Ascending aorta (tissue), 2 donors: ENCODE measurements around the gene TMEM250. TPM values are rescaled to one million over a fixed set of nuclear protein-coding genes. Genes with fewer than 3 reads are reported as not detected.
A peak's percentile ranks its signal among the peaks of the same experiment; 100 is the strongest.

Experiments used
- DNase-seq, 2 donors: peaks; one replicate each; pipeline ENCODE4 v3.0.0-alpha.2; 2019; ENCODE audit warnings: low spot score in 2 of 2
- H3K27ac ChIP-seq, 2 donors: fragments of 200-600 bp; sonication (generic); one replicate each; pipeline ENCODE4 v1.5.1; 2016 to 2017; ENCODE audit warnings: mild to moderate bottlenecking in 1 of 2
- H3K27me3 ChIP-seq: fragments of 200-600 bp; sonication (generic); one replicate; pipeline ENCODE4 v1.5.1; 2017
- H3K36me3 ChIP-seq, 2 donors: fragments of 200-600 bp; sonication (generic); one replicate each; pipeline ENCODE4 v1.5.1; 2016
- H3K4me1 ChIP-seq, 2 donors: fragments of 200-600 bp; sonication (generic); one replicate each; pipeline ENCODE4 v1.5.1; 2016 to 2017; ENCODE audit warnings: mild to moderate bottlenecking in 1 of 2
- H3K4me3 ChIP-seq, 2 donors: fragments of 200-600 bp; sonication (generic); one replicate each; pipeline ENCODE4 v1.5.1; 2016 to 2017; ENCODE audit warnings: mild to moderate bottlenecking in 1 of 2
- H3K9me3 ChIP-seq, 2 donors: fragments of 200-600 bp; sonication (generic); one replicate each; pipeline ENCODE4 v1.5.1; 2016
- CTCF ChIP-seq, 3 experiments: fragments of 200-600 bp in 2 of 3; fragments of 450-650 bp in 1 of 3; sonication (generic) in 2 of 3; IDR thresholded peaks; one replicate each; pipeline ENCODE4 v1.5.1; 2016 to 2019; ENCODE audit warnings: antibody characterized with exemption in 3 of 3, mild to moderate bottlenecking in 1 of 3, moderate library complexity in 1 of 3
- intact Hi-C: fragments of 100-400 bp; cut with DNase I; formaldehyde crosslinking; loops from one replicate; pipeline ENCODE4 v1.15.1; 2023
- total RNA-seq: library from RNA; depleted of rRNA; stranded (reverse); fragments of >200 nt; gene quantifications from one replicate; pipeline ENCODE4 v1.1.0, GENCODE V29; 2016

TMEM250 gene
- total RNA-seq, 1 donor from 2014 or later = 80.3 TPM

GRCh38 chr9:136091582-136092352 lies 26.9 kb downstream of the TMEM250 start:
- intact Hi-C loops = loop anchor here (5.0 kb wide), 1 partner anchor 1764 kb away; the partner anchor contains the start of gene RXRA
- H3K36me3 ChIP-seq = no peaks in the 10 kb centered on the region
- peak overlapping the region; percentile 35 to 91 for H3K4me3 ChIP-seq
- H3K27me3 ChIP-seq = no peaks in the 10 kb centered on the region
- no peaks in the 10 kb centered on the region for H3K9me3 ChIP-seq
- no peak for DNase-seq
- TF ChIP-seq CTCF (IDR thresholded peaks at IDR 0.05) = no peak
- H3K4me1 ChIP-seq = peaks cover 41 to 73% of the 10 kb centered on the region in 2 donors
- peak overlapping the region; percentile 91 to 98 for H3K27ac ChIP-seq

GRCh38 chr9:136090768-136091581 lies 27.7 kb downstream of the TMEM250 start:
- Histone ChIP-seq H3K27me3 (no peaks in the 10 kb centered on the region), H3K9me3 (no peaks in the 10 kb centered on the region), H3K4me3 (peak overlapping the region; percentile 35 to 91), H3K36me3 (no peaks in the 10 kb centered on the region), H3K4me1 (peaks cover 42 to 74% of the 10 kb centered on the region in 2 donors), H3K27ac (peak overlapping the region; percentile 91 to 98)
- peak in 1 of 2 donors; percentile 88 for DNase-seq
- intact Hi-C loops = loop anchor here (5.0 kb wide), 1 partner anchor 1764 kb away; the partner anchor contains the start of gene RXRA
- no peak for TF ChIP-seq CTCF (IDR thresholded peaks at IDR 0.05)

- H3K4me3 ChIP-seq = peak overlapping the region; percentile 13 to 91
- no peak for DNase-seq
- intact Hi-C loops = loop anchor here (5.0 kb wide), 1 partner anchor 1763 kb away; the partner anchor contains the start of gene RXRA
- H3K9me3 ChIP-seq = no peaks in the 10 kb centered on the region
- H3K4me1 ChIP-seq = peaks cover 41 to 76% of the 10 kb centered on the region in 2 donors
- no peak for TF ChIP-seq CTCF (IDR thresholded peaks at IDR 0.05)
- H3K36me3 ChIP-seq = no peaks in the 10 kb centered on the region
- H3K27ac ChIP-seq = peak overlapping the region; percentile 91 to 98
- no peaks in the 10 kb centered on the region for H3K27me3 ChIP-seq
These were observed 28.5 kb downstream of the TMEM250 start for GRCh38 chr9:136090056-136090735.

GRCh38 chr9:136089697-136090045 lies 29.0 kb downstream of the TMEM250 start:
- TF ChIP-seq CTCF (IDR thresholded peaks at IDR 0.05) = peak; percentile 37 to 64 (median 45)
- Histone ChIP-seq H3K9me3 (no peaks in the 10 kb centered on the region), H3K4me3 (peak overlapping the region in 1 of 2 donors; percentile 91), H3K27ac (peak overlapping the region; percentile 91 to 98), H3K27me3 (no peaks in the 10 kb centered on the region), H3K36me3 (no peaks in the 10 kb centered on the region), H3K4me1 (peaks cover 41 to 76% of the 10 kb centered on the region in 2 donors)
- intact Hi-C loops = loop anchor here (1.0 to 5.0 kb wide), 2 partner anchors 29 to 1762 kb away; partner anchors contain the start of genes RXRA and TMEM250
- DNase-seq = no peak
